ENCODE measurements around the gene IGDCC3. TPM values are rescaled to one million over a fixed set of nuclear protein-coding genes. Genes with fewer than 3 reads are reported as not detected.
"Not testable (repeated sequence)": the region's sequence is repeated elsewhere in the genome, so short reads cannot be mapped to it uniquely, and the experiment has no call there.

IGDCC3 gene
- polyA plus RNA-seq, 1 donor from 2014 or later: 14.4 TPM

DNA sequence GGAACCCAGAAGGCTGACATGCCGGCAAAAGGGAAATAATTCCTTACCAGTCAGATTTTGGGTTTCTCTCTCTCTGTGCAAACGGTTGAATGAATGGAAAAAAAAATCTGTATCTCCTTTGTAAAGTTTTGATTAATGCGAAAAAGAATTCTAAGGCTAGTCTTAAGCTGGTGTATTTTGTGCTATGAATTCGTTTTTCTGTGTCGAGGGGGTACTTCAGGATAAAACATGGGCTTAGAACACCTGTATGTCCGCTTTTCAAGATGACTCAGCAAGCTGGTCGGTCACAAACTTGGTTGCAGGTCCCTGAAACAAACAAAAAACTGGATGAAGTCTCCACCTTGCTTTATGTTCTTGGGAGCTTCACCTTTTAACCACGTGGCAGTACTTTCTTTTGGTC, 28.5 kb downstream of the IGDCC3 start:
- TF ChIP-seq, protein P1, sequence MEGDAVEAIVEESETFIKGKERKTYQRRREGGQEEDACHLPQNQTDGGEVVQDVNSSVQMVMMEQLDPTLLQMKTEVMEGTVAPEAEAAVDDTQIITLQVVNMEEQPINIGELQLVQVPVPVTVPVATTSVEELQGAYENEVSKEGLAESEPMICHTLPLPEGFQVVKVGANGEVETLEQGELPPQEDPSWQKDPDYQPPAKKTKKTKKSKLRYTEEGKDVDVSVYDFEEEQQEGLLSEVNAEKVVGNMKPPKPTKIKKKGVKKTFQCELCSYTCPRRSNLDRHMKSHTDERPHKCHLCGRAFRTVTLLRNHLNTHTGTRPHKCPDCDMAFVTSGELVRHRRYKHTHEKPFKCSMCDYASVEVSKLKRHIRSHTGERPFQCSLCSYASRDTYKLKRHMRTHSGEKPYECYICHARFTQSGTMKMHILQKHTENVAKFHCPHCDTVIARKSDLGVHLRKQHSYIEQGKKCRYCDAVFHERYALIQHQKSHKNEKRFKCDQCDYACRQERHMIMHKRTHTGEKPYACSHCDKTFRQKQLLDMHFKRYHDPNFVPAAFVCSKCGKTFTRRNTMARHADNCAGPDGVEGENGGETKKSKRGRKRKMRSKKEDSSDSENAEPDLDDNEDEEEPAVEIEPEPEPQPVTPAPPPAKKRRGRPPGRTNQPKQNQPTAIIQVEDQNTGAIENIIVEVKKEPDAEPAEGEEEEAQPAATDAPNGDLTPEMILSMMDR (IDR thresholded peaks at IDR 0.05; ENCODE audit: poor library complexity, severe bottlenecking): no peak
- no peak for TF ChIP-seq SMC3 (conservative IDR thresholded peaks at IDR 0.05; ENCODE audit: poor library complexity)
- no peak for TF ChIP-seq REST (IDR thresholded peaks at IDR 0.05; ENCODE audit: borderline replicate concordance)
- TF ChIP-seq EP300 (conservative IDR thresholded peaks at IDR 0.05; ENCODE audit: poor library complexity, severe bottlenecking): no peak
- no peak for TF ChIP-seq MXI1 (conservative IDR thresholded peaks at IDR 0.05; ENCODE audit: poor library complexity, severe bottlenecking)
- no peak for TF ChIP-seq POLR2AphosphoS5 (IDR thresholded peaks at IDR 0.05)
- TF ChIP-seq TAF1 (IDR thresholded peaks at IDR 0.05; ENCODE audit: low read depth): no peak
- no peak for TF ChIP-seq EZH2 (IDR thresholded peaks at IDR 0.05; ENCODE audit: borderline replicate concordance, insufficient read depth, low read length, poor library complexity, severe bottlenecking)
- TF ChIP-seq RAD21 (conservative IDR thresholded peaks at IDR 0.05): no peak

GRCh38 chr15:65347756-65348155, 30.0 kb downstream of the IGDCC3 start:
- H3K9ac ChIP-seq (ENCODE audit: low read length); H4K20me1 ChIP-seq (ENCODE audit: insufficient read depth); H3K27ac ChIP-seq (ENCODE audit: low read length); H3K79me2 ChIP-seq (replicated peaks; ENCODE audit: insufficient read depth, low read length); H3K27me3 ChIP-seq (ENCODE audit: insufficient read depth, low read depth, low read length); H3K4me2 ChIP-seq (ENCODE audit: low read length); H3F3A ChIP-seq (ENCODE audit: insufficient read depth, low read length, poor library complexity, severe bottlenecking); H3K9me2 ChIP-seq (ENCODE audit: insufficient read depth, low read length); H3K36me3 ChIP-seq (ENCODE audit: insufficient read depth, low read length); H3K4me3 ChIP-seq (ENCODE audit: low read length); H3K9me3 ChIP-seq (ENCODE audit: low read length); H2AFZ ChIP-seq (ENCODE audit: low read depth, low read length): not testable (repeated sequence)

More for the DNA sequence above, 28.5 kb downstream of the IGDCC3 start:
- no peak overlapping the region for H3K27ac ChIP-seq (ENCODE audit: low read length)
- H3F3A ChIP-seq (ENCODE audit: insufficient read depth, low read length, poor library complexity, severe bottlenecking): no peaks in the 10 kb centered on the region
- no peaks in the 10 kb centered on the region for H3K79me2 ChIP-seq (replicated peaks; ENCODE audit: insufficient read depth, low read length)
- no peaks in the 10 kb centered on the region for H3K9me2 ChIP-seq (ENCODE audit: insufficient read depth, low read length)
- no peaks in the 10 kb centered on the region for H3K36me3 ChIP-seq (ENCODE audit: insufficient read depth, low read length)
- no peak overlapping the region for H3K9ac ChIP-seq (ENCODE audit: low read length)
- H3K27me3 ChIP-seq (ENCODE audit: insufficient read depth, low read depth, low read length): no peaks in the 10 kb centered on the region
- H3K4me3 ChIP-seq (ENCODE audit: low read length): no peak overlapping the region
- no peaks in the 10 kb centered on the region for H4K20me1 ChIP-seq (ENCODE audit: insufficient read depth)
- no peaks in the 10 kb centered on the region for H3K9me3 ChIP-seq (ENCODE audit: low read length)
- no peak overlapping the region for H2AFZ ChIP-seq (ENCODE audit: low read depth, low read length)
- no peak overlapping the region for H3K4me2 ChIP-seq (ENCODE audit: low read length)
